Measurements from ENCODE around the gene ZSWIM8.

GRCh38 chr10:73819513-73820093 lies 34.2 kb downstream of the ZSWIM8 start:
- no peak for TF ChIP-seq CTCF (IDR thresholded peaks at IDR 0.05)
- no peak for TF ChIP-seq POLR2A (IDR thresholded peaks at IDR 0.05)

Data from testis (tissue), 2 donors.